Measurements from ENCODE around the gene COL5A2. TPM values are rescaled to one million over a fixed set of nuclear protein-coding genes. Genes with fewer than 3 reads are reported as not detected.

The COL5A2 gene
- total and polyA plus RNA-seq, 2 donors (not counting 3 experiments of a cell fraction or from before 2014, with no cell fraction given): 47.4 to 123 TPM

GRCh38 chr2:188997263-188997662, 182.3 kb downstream of the COL5A2 start:
- ChIA-PET CTCF (interaction anchor here (1.9 kb wide), 1 partner anchor 472 kb away, joined by 5 read pairs; no protein-coding TSS in a partner anchor), POLR2A (no interaction called here)
- Histone ChIP-seq H3K27ac (ENCODE audit: insufficient read depth, low read depth, low read length) (no peak overlapping the region), H3K27me3 (ENCODE audit: control insufficient read depth in 2 of 2, insufficient read depth in 2 of 2, low read length in 2 of 2) (no peaks in the 10 kb centered on the region), H3K4me3 (replicated peaks in 1 of 3; ENCODE audit: insufficient read depth in 1 of 3, low read depth in 1 of 3, low read length in 3 of 3) (no peak overlapping the region), H2AFZ (ENCODE audit: low read depth, low read length) (no peak overlapping the region), H3K9ac (replicated peaks; ENCODE audit: extremely low read depth, insufficient read depth, low read length) (no peak overlapping the region), H3K9me3 (replicated peaks; ENCODE audit: control insufficient read depth, insufficient read depth, low read length) (no peaks in the 10 kb centered on the region), H3K36me3 (ENCODE audit: control insufficient read depth in 2 of 2, extremely low read depth in 1 of 2, insufficient read depth in 2 of 2, low read length in 2 of 2) (no peaks in the 10 kb centered on the region), H3K79me2 (ENCODE audit: control insufficient read depth, insufficient read depth, low read length) (no peaks in the 10 kb centered on the region), H3K4me2 (ENCODE audit: insufficient read depth, low read length) (no peak overlapping the region), H3K4me1 (ENCODE audit: control insufficient read depth, extremely low read depth, insufficient read depth, low read length) (peaks cover 11% of the 10 kb centered on the region), H4K20me1 (replicated peaks; ENCODE audit: control insufficient read depth, extremely low read depth, insufficient read depth, low read length) (no peaks in the 10 kb centered on the region), H3K9me1 (replicated peaks; ENCODE audit: control insufficient read depth, extremely low read depth, insufficient read depth, low read length) (no peaks in the 10 kb centered on the region)
- DNase-seq (ENCODE audit: low read depth, low spot score) (no peak), FAIRE-seq (no peak)
- intact Hi-C loops (cut with micrococcal nuclease) (no loop called here), dilution Hi-C loops (cut with MboI; ENCODE audit: extremely low pct_ligation_motif_present, low sequenced_read_pairs) (no loop called here)
- no TSS peak for BruUV-seq (replicated peaks)
- TF ChIP-seq JUN (IDR thresholded peaks at IDR 0.05; ENCODE audit: borderline replicate concordance, insufficient read depth, insufficient read length, low read depth) (no peak), POLR2AphosphoS5 (IDR thresholded peaks at IDR 0.05; ENCODE audit: insufficient read depth, low read depth, low read length) (no peak), EZH2 (IDR thresholded peaks at IDR 0.05; ENCODE audit: borderline replicate concordance, low read depth, low read length, severe bottlenecking) (no peak), GATA2 (IDR thresholded peaks at IDR 0.05; ENCODE audit: insufficient read depth, insufficient read length, low read depth, low read length) (no peak), POLR2A (IDR thresholded peaks at IDR 0.05; ENCODE audit: low read depth, low read length) (no peak), MAX (IDR thresholded peaks at IDR 0.05; ENCODE audit: insufficient read depth, insufficient read length) (no peak), MYC (IDR thresholded peaks at IDR 0.05; ENCODE audit: low read depth, low read length) (no peak), FOS (IDR thresholded peaks at IDR 0.05; ENCODE audit: borderline replicate concordance, insufficient read depth, low read length) (no peak)
- TF ChIP-seq, protein P1, sequence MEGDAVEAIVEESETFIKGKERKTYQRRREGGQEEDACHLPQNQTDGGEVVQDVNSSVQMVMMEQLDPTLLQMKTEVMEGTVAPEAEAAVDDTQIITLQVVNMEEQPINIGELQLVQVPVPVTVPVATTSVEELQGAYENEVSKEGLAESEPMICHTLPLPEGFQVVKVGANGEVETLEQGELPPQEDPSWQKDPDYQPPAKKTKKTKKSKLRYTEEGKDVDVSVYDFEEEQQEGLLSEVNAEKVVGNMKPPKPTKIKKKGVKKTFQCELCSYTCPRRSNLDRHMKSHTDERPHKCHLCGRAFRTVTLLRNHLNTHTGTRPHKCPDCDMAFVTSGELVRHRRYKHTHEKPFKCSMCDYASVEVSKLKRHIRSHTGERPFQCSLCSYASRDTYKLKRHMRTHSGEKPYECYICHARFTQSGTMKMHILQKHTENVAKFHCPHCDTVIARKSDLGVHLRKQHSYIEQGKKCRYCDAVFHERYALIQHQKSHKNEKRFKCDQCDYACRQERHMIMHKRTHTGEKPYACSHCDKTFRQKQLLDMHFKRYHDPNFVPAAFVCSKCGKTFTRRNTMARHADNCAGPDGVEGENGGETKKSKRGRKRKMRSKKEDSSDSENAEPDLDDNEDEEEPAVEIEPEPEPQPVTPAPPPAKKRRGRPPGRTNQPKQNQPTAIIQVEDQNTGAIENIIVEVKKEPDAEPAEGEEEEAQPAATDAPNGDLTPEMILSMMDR (IDR thresholded peaks at IDR 0.05; ENCODE audit: extremely low read depth in 1 of 2, insufficient read depth in 1 of 2, low read depth in 1 of 2, low read length in 2 of 2): no peak

Data from endothelial cell of umbilical vein (primary cell).